Measurements from ENCODE around the gene ST7.

GRCh38 chr7:117140921-117141320, 187.6 kb downstream of the ST7 start:
- TF ChIP-seq CTCF (IDR thresholded peaks at IDR 0.05) (no peak), EZH2 (IDR thresholded peaks at IDR 0.05; ENCODE audit: borderline replicate concordance, insufficient read depth, low read depth, low read length, poor library complexity, severe bottlenecking) (no peak)
